HFF-Myc (cell line): ENCODE results near the gene YOD1.

Experiments
- DNase-seq: peaks from one replicate; pipeline ENCODE4 v3.0.0-alpha.2; 2011; ENCODE audit warnings: low read depth; ENCODE audit errors: extremely low read depth
- H3K4me3 ChIP-seq: replicated peaks from 2 replicates; pipeline ENCODE4 v1.5.1; 2011; ENCODE audit warnings: low read depth, mild to moderate bottlenecking, control low read depth, low read length
- CTCF ChIP-seq: IDR thresholded peaks from 2 replicates; pipeline ENCODE4 v1.5.1; 2012; ENCODE audit warnings: mild to moderate bottlenecking, low read depth, low read length, control low read depth; ENCODE audit errors: missing control alignments

YOD1 gene

DNA sequence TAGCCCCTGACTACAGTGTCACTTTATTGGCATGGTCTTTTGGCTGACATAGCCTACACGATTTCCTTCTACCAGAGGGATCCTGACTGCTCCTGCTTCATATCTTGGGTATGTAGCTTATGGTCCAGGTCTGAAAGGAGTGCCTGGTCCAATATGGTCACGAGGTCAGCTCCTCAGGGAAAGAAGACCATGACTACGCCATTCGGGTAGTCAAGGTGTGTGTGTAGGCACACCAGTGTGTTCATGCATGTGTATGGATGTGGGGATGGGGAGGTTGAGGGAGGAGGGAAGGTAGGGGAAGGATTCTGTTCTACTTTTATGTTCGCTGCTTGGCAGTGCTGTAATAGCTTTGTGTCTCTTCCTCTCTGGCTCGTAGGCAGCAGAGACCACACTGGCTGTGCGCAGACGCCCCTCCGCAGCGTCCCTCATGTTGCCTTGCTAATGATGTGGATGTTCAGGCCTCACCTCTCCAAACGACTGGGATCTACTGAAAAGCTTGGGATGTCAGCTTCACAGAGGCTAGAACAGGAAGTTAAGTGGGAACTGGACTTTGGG, 27.6 kb upstream of the YOD1 start:
- H3K4me3 ChIP-seq: no peak overlapping the region
- no peak for DNase-seq
- TF ChIP-seq CTCF: no peak

- peak; percentile 82 for TF ChIP-seq CTCF
- no peak overlapping the region for H3K4me3 ChIP-seq
- peak; percentile 64 for DNase-seq
Observed at GRCh38 chr1:207077470-207078377, 26.7 kb upstream of the YOD1 start.

DNA sequence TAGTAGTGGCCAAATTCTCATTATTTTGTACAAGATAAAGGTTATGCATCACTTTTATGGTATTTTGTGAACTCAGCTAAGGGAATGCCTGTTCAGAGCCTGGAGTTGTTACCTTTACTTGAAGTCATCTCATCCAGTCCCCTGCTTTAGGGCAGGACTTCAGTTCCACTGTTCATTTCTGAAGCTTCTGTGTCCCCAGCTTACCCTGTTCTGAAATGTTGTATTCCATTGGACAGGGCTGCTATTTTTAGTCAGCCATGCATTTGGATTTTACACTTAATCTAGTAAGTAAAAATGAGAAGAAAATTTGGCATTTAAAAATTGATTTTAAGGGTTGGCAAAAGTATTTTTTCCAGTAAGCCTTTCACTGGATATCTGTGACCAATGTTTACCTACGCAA, 26.0 kb upstream of the YOD1 start:
- no peak for TF ChIP-seq CTCF
- no peak for DNase-seq
- H3K4me3 ChIP-seq: no peak overlapping the region

DNA sequence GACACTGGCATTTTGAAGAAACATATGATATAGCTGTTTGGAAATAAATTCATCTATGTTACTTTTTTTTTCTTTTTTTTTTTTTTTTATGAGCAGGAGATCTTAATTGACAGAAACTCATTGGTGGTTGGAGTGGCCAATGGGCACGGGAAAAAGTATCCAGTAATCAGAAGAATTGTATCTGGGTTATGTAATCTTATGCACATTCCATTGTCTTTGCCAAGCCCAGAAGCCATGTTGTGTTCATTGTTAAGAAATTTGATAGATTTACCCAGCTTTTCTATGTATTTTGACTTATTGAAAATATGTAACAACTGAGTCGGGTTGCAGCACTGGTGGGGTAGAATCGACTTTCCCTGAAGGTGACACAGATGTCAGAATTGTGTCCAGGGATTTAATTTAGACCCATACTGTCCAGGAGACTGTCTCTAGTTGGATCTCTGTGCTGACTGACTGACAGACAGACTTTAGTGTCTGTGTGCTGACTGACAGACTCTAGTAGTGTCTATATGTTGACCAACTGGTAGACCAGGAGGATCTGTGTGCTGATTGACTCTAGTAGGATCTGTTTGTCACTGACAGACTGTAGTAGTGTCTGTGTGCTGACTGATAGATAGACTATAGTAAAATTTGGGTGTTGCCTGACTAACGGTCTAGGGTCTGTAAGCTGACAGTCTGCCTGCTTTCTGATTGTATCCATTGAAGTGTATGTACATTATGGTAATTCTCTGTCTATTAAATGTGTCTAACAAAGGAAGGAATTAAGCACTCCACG, 25.4 kb upstream of the YOD1 start:
- no peak for DNase-seq
- TF ChIP-seq CTCF: no peak
- no peak overlapping the region for H3K4me3 ChIP-seq

DNA sequence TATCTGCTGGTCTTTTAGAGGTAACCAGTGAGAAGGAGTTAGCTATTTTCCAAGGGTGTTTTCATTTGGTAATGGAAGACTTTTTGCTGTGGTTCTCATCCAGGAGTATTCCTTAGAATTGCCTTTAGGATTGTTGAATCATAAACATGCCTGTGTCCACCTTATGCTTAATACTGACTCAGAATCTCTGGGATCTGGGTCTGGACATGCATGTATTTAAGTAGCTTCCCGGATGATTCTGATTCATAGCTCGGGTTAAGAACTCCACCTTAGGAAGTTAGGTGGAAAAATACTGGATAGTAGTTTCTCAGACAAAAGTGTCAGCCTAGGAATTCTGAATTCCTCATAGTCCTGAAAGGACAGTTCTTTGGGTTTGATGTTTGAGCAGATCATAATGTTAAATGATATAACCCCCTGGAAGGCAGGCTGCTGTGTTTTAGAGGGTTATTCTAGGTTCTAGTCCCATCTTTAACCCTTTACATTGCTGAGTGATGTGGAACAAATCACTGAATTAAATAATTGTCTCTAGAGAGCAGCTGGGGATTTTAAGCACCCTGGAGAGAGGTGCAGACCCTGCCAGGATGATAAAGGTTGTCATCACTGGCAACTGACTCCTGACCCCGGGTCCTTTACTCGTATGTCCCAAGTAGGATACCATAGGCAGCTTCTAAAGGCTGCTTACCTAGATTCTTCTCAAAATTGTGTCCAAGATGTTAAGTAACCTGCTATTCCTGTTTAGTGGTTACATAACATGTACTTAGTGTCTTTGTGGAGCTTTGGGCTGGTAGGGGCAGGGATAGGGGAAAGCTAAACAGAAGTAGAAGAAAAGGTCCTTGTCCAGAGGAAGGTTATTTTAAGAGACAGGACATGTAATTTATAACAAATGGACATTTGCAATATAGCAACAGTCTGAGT, 23.2 kb upstream of the YOD1 start:
- H3K4me3 ChIP-seq: no peak overlapping the region
- DNase-seq: no peak
- TF ChIP-seq CTCF: no peak

- no peak overlapping the region for H3K4me3 ChIP-seq
- no peak for TF ChIP-seq CTCF
- DNase-seq: no peak
Observed at GRCh38 chr1:207072233-207072632, 21.2 kb upstream of the YOD1 start.
